DMS114 treated with DMSO at 0.1 percent for 48 hours (cell line): ENCODE measurements around the gene PDLIM7.
A peak's percentile ranks its signal among the peaks of the same experiment; 100 is the strongest.
"Not testable (repeated sequence)": the region's sequence is repeated elsewhere in the genome, so short reads cannot be mapped to it uniquely, and the experiment has no call there.

Source experiments
- DNase-seq: peaks from one replicate; lab custom pipeline; 2025; ENCODE audit not compliant: unreplicated experiment; lab: John Stamatoyannopoulos, UW

PDLIM7 gene

GRCh38 chr5:177491983-177492746 is 5.2 kb downstream of the PDLIM7 start:
- DNase-seq = no peak

GRCh38 chr5:177491429-177491945 is 5.9 kb downstream of the PDLIM7 start:
- DNase-seq = peak; percentile 22

GRCh38 chr5:177490992-177491391 is 6.4 kb downstream of the PDLIM7 start:
- no peak for DNase-seq

- DNase-seq = no peak
These were observed 7.0 kb downstream of the PDLIM7 start for GRCh38 chr5:177490311-177490991.

- DNase-seq = no peak
These were observed 8.2 kb downstream of the PDLIM7 start for GRCh38 chr5:177489119-177489716.

GRCh38 chr5:177487975-177488374 is 9.4 kb downstream of the PDLIM7 start:
- no peak for DNase-seq

- DNase-seq = no peak
These were observed 10.3 kb downstream of the PDLIM7 start for GRCh38 chr5:177487144-177487543.

GRCh38 chr5:177486256-177486655 is 11.1 kb downstream of the PDLIM7 start:
- DNase-seq = no peak

GRCh38 chr5:177485753-177486152 is 11.7 kb downstream of the PDLIM7 start:
- not testable (repeated sequence) for DNase-seq

- no peak for DNase-seq
These were observed 12.4 kb downstream of the PDLIM7 start for GRCh38 chr5:177484902-177485549.

GRCh38 chr5:177483994-177484901 is 13.2 kb downstream of the PDLIM7 start:
- no peak for DNase-seq

GRCh38 chr5:177483042-177483441 is 14.4 kb downstream of the PDLIM7 start:
- DNase-seq = no peak

GRCh38 chr5:177482359-177482795 is 15.0 kb downstream of the PDLIM7 start:
- no peak for DNase-seq

- no peak for DNase-seq
These were observed 17.6 kb downstream of the PDLIM7 start for GRCh38 chr5:177479774-177480173.

GRCh38 chr5:177478711-177479646 is 18.4 kb downstream of the PDLIM7 start:
- no peak for DNase-seq

- no peak for DNase-seq
These were observed 19.5 kb downstream of the PDLIM7 start for GRCh38 chr5:177477701-177478477.

GRCh38 chr5:177476531-177477233 is 20.7 kb downstream of the PDLIM7 start:
- no peak for DNase-seq
